NCI-H1105 treated with DMSO at 0.1 percent for 48 hours (cell line): ENCODE results near the gene IL1R1.
"Not testable (repeated sequence)": the region's sequence is repeated elsewhere in the genome, so short reads cannot be mapped to it uniquely, and the experiment has no call there.

Experiments
- DNase-seq: peaks from one replicate; lab custom pipeline; 2025; lab: John Stamatoyannopoulos, UW

The IL1R1 gene, protein sequence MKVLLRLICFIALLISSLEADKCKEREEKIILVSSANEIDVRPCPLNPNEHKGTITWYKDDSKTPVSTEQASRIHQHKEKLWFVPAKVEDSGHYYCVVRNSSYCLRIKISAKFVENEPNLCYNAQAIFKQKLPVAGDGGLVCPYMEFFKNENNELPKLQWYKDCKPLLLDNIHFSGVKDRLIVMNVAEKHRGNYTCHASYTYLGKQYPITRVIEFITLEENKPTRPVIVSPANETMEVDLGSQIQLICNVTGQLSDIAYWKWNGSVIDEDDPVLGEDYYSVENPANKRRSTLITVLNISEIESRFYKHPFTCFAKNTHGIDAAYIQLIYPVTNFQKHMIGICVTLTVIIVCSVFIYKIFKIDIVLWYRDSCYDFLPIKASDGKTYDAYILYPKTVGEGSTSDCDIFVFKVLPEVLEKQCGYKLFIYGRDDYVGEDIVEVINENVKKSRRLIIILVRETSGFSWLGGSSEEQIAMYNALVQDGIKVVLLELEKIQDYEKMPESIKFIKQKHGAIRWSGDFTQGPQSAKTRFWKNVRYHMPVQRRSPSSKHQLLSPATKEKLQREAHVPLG

DNA sequence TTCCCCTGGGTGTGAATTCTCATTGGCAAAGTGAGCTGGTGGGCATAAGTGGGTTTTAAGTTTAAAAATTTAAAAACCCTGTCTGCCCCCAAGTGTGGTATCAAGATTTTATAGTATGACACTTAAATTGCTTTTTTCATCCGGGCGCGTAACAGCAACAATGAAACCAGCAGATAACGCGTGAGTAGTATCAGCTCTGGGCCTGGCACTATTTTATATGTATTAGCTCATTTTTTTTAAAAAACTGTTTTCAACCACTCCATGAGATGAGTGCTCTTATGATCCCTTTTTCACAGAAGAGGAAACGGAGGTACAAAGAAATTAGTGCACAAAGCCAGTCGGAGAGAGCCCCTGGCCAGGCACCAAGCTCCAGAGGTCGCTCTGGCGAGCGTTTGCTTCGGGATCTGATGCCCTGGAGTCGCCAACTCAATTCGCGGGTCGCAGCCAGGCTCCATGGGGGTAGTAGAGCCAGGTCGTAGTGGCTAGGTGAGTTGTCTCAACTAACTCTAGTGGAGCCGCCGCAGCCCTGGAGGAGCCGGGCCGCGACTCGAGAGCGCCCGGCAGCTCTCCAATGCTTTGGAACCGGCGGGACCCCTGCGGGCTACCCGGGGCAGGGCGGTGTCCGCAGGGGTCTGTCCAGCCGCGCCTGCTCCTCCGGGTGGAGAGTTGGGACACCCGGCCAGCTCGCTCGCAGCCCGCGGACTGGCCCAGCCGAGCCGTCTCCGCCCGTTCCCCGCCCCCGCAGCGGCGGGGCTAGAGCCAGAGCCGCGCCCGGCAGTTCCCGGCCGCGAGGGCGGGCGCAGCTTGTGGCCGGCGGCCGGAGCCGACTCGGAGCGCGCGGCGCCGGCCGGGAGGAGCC is at the start of gene IL1R1:
IL1R1 (plus strand) TSS at position 777 of the 859 bp plus-strand sequence. CDS start 14,979 bp downstream, outside the sequence.
- DNase-seq, result no peak

DNA sequence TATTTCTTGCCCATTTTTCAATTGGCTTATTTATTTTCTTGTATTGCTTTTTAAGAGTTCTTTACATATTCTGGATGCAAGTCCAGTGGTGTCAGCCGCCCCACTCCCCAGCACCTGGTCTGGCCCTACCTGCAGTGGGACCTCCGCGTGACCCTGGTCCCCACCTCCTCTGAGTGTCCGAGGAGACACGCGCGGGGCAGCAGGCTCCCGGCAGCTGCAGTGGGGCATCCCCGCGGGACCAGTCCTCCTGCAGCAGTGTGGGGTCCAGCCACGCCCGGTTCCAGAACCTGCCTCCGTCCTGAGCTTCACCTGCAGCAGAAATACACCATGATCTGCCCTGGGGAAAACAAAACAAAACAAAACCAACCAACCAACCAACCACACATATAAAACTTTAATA is 48.9 kb upstream of the IL1R1 start:
- no peak for DNase-seq

DNA sequence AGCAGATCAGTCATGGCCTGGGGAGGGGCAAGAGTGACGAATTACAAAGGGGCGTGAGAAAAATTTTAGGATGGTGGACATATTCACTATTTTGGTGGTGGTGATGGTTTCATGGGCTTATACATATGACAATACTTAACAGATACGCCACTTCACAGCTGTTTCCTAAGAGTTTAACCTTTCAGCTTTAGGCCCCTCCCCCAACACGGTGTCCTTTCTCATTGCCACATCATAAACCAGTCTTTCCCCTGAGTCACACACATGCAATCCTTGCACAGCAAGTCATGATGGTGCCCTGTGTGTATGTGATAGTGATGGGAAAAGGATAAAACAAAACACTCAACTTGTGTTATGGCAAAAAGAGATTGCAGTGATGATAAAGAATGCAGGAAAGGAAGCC is 47.6 kb upstream of the IL1R1 start:
- DNase-seq, result no peak

DNA sequence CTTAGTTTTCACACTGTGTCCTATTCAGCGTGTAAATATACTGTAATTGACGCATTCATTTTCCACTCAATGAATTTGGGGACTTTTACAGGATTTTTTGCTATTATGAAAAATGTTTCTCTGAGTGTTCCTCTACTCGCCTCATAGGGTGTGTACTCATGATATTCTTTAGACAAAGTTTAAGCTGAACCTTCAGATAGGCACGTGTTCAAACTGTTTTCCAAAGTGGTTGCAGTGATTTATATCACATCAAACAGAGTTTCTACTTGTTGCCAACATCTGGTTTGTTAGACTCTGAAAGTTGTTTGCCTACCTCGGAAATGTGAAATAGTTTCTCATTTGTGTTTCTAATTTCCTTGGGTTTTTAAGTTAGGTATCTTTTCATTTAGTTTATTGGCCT is 46.4 kb upstream of the IL1R1 start:
- no peak for DNase-seq

DNA sequence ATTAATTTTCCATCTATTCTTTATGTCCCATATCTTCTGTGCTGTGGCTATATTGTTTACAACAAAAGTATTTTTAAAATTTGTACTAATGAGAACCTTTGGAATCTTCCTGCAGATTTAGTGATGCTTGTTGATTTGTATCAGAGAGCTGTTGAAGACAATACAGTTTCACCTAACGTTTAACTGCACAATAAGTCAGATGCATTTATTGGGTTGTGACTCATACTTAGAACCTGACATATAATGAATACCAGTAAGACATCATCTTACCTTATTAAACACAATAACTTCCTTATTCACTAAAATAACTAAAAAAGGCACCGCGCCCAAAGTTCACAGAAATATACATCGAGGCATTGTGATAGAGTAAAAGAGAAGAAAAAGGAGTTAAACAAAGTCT is 43.8 kb upstream of the IL1R1 start:
- no peak for DNase-seq

DNA sequence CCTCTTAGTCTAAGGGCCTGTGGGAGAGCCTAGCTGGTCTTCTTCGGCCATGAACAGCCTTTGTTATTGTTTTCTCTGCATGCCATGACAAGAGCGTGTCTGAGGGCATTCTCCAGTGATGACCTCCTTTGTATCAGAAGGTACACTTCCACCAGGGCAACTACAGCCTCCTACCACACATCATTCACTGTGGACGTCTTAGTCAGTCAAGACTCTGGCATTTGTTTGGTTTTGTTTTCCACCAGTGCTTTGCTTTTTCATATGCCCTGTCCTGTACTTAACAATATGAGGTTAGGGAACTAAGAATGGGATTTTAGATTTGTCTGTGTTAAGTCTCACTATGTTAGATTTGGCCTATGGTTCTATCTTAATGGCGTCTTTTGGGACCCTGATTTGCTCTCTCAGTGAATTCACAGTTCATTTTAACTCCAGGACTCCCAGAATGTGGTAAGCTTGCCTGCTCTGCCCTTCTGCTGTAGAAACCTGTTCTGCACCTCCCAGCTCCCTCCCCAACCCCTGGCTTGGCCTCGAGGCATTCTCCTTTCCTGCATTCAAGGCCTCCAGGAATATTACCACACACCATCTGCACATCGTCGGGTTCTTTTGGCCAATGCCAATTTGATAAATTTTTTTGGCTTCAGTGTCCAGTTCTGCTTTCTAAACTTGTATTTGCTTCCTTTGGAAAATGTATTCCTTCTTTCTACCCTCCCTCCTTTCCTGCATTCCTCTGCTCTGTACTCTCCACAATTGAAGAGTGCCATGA is 42.8 kb upstream of the IL1R1 start:
- DNase-seq, result no peak

DNA sequence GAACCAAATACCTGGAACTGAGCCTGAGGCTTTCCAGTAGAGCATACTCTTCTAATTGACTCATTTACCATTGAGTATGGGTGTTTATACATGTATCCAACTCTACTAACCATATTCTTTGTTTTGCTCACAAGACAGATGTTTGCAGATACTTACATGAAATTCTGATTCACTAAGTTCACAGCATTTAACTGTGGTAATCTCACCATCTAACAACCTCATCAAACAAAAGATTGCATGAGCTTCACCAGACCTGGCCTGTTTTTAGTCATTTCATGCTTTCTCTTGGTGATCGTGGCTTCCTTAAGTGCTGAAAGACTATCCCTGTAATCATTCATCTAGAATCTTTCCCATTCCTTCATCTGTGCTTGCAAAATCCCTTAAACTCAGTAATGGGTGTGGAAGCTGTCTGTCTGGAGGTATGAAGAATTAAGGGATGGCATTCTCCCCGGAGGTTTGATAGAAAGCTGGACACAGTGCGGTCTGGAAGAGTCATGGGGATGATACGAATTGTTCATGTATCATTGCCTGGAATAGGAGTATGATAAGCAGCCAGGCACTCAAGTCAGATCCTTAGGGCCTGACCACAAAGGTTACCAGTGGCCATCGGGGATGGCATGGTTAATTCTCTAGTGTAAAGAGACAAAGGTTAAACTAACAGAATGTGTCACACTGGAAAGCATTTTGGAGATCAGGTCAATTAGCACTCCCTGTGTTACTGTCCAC is 42.0 kb upstream of the IL1R1 start:
- DNase-seq, result no peak

DNA sequence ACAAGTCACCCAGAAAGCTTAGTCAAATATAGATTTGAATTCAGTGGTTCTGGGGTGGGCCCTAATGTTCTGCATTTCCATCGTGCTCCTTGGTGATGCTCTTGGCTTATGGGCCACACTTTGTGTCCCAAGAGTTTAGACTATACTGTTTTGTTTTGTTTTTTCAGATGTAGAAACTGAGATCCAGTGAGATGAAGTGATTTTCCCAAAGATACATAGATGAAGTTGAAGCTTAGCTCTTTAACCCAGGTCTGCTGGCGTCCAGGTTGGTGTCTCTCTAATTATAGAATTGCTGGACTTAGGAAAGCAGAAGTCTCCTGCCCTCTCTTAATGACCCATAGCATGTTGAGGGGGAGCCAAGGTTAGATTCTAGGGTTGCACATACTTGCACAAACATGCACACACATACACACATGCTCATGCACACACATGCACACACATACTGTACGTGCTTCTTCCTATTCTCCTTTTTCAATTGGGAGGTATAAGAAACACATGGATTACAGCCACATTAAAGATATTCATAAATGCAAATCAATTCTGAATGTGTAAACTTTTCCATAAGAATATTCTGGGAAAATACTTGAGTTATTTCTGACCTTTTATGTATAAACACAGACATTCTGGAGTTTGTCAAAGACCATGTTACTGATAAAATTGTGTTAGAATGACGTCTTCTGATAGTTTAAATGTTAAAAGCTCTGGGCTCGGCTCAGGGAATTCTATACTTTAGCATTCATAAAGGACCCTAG is 41.3 kb upstream of the IL1R1 start:
- DNase-seq, result no peak

DNA sequence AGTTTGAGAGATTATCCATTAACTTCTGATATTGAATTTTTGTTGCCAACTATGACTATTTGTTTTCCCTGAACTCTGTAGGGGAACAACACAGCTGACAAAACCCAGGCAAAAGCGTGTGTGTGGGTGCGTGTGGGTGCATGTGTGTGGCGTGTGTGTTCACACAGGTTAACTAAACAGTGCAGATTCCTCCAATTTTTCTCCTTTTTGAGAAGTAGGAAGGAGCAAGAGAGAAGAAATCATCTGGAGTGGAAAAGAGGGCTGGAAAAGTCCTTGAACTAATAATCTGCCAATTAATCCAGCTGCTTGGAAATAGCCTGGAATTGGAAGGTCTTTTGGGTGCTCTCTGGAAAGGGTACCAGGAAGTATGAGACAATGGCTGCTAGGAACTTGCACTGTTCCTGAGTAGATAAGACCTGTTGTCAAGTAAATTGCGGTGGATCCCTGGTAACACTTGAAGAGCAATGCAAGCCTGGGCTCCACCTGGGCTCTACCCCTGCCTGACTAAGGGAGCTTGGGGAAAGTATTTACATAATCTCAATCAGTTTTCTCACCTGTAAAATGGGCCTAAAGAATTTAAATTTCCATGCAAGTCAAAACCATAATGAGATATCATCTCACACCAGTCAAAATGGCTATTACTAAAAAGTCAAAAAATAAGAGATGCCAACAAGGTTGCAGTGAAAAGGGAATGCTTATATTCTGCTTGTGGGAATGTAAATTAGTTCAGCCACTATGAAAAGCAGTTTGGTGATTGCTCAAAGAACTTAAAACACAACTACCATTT is 40.5 kb upstream of the IL1R1 start:
- no peak for DNase-seq

DNA sequence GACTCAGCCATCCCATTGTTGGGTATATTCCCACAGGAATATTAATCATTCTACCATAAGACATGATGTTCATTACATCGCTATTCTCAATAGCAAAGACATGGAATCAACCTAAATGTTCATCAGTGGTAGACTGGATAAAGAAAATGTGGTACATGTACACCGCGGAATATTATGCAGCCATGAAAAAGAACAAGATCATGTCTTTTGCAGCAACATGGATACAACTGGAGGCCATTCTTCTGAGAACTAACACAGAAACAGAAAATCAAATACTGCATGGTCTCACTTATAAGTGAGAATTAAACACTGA is 40.0 kb upstream of the IL1R1 start:
- DNase-seq, result not testable (repeated sequence)

DNA sequence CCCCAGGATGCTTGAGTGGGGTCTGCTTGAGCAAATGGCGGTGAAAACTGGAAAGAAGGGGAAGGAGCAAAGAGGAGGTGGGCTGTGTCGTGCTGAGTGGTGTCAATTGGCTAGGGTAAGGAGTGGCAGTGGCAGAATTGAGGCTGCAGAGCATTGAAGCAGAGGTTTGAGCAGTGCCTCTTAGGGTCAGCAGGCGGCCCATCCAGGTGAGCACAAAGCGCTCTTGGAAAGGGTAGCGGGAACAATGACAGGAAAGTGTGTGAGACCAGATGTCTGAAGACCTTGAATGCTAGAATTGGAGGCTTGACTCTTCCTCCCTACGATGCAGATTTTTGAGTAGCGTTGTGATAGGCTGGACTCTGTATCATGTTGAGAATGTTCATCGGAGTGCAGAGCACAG is 39.3 kb upstream of the IL1R1 start:
- DNase-seq, result no peak

DNA sequence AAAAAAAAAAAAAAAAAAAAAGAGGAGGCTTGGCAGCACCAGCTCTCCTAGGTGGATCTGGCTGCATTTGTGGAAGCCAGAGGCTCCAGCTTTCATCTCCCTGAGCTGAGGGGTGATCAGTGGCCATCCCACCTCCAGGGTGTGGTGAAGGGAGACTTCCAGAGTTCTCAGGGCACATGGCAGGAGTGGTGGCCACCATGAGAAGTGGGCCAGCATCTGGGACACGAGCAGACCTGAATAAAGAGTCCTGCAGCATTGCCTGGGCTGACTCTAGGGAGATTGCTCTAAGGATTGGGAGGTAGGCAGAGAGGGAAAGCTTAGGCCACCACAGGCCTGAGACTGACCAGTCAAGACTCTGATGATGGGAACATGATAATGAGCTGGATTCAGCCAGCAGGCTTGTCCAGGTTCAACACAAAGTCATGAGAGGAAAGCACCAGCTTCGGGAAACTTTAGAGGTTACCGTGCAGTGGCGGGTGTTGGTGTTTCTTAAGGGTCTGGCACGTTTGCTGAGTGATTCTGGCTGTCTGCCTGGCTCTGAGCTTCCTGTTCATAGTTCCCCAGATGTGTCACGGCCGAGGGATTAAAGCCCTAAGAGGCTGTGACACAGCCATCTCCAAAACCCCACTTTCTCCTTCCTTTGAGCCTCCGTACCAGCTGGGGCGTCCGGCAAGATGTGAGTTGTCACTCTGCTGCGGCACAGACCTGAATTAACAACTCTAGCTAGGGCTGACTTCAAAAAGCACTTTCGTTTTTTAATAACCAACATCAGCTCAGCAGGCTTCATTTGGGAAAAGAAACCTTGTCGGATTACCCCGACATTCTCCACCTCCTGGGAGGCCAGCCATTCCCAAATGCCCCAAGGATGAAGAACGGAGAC is 38.3 kb upstream of the IL1R1 start:
- DNase-seq, result no peak

DNA sequence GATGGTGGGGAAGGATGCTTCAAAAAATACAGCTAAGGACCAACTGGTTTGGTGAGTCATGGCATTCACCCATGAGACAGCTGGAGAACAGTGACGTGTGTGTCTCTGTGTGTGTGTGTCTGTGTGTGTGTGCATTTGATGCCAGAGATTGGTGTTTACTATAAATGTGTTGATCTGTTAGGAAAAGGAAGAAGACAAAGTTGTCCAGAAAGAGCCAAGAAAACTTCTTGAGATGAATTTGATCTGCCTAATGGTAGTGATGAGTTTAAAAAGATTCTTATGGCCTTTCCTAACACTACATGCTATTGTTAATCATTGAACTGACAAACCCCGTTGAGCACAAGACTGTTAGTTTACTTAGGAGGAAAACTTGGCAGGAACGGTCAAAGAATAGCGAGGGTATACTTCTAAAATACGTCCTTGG is 36.4 kb upstream of the IL1R1 start:
- DNase-seq, result no peak

DNA sequence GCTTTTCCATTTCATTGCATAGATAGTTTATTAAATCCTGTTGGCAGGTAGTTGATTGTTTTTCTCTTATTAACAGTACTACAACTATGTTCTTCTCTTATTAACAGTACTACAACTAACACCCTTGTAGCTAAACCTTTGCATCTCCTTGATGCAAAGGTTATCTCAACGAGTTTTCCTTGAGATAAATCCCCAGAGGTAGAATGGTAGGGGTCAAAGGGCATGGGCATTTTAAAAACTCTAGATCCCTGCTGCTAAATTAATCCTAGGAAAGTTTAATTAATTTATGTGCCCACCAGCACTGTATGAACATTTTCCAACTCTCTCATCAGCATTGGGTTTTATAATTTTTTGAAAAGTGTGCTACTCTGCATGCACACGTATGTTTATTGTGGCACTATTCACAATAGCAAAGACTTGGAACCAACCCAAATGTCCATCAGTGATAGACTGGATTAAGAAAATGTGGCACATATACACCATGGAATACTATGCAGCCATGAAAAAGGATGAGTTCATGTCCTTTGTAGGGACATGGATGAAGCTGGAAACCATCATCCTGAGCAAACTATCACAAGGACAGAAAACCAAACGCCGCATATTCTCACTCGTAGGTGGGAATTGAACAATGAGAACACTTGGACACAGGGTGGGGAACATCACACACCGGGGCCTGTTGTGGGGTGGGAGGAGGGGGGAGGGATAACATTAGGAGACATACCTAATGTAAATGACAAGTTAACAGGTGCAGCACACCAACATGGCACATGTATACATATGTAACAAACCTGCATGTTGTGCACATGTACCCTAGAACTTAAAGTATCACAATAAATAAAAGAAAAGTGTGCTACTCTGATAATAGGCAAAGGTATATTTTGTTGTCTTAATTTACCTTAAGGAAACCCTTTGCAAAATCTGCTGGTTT is 35.5 kb upstream of the IL1R1 start:
- not testable (repeated sequence) for DNase-seq

DNA sequence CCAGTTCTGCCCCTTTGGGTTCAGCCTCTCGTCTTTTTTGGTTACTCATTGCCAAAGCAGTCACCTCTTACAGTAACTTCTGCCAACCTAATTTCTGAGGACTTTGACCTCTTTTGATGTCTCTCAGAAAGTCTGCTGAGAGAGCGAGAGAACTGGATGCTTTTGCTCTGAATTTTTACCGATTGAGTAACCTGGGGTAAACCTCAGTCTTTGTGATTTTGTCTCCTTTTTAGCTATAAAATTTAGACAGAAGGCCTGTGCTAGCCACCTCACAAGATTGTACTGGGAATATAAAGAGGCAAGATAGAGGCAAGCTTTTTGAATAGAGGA is 34.8 kb upstream of the IL1R1 start:
- no peak for DNase-seq

DNA sequence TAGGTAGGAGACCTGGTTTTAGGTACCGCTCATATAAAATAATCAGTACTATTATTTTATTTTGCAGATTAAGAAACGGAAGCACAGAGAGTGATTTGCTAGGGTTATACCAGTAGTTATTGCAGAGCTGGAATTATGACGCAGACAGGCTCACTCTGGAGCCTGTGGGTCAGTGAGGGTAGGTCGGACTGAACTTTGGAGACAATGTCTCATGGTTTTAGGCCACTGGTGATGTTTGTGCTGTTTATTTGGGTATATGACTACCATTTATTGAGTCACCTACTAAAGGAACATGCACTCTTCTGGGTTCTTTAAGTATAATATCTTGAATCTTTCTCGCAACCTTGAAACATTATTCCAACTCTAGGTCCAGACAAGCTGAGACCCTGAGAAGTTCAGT is 33.5 kb upstream of the IL1R1 start:
- no peak for DNase-seq

DNA sequence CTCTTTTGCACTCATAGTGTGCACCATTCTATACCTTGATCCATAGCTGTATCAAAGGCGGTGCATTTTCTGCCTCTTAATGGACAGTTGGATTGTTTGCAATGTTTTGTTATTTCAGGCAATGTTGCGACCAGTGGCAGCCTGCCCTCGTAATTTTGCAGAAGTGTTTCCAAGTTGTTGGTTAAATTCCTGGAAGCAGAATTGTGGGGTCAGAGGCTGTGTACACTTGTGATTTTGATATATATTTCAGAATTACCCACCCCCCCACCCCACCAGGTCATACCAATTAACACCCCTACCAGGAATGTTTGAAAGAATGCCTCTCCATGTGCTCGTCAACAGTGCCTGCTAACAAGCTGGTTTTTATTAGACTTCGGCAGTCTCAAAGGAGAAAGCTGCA is 32.4 kb upstream of the IL1R1 start:
- DNase-seq, result no peak
